ENCODE data around the gene CORO7.

CORO7 gene

GRCh38 chr16:4426722-4427372, 10.5 kb upstream of the CORO7 start:
- peak overlapping the region; percentile 84 for H3K4me3 ChIP-seq (ENCODE audit: low read depth, low read length)
- TF ChIP-seq CTCF (IDR thresholded peaks at IDR 0.05; ENCODE audit: low read depth, low read length): no peak

- TF ChIP-seq CTCF (IDR thresholded peaks at IDR 0.05; ENCODE audit: low read depth, low read length): no peak
Measured at GRCh38 chr16:4426021-4426684, 9.8 kb upstream of the CORO7 start.

GRCh38 chr16:4425378-4426020, 9.1 kb upstream of the CORO7 start, which contains the start of gene DNAJA3:
DNAJA3 (plus strand) TSS chr16:4425868; CDS start chr16:4425882, 14 bp downstream.
- H3K4me3 ChIP-seq (ENCODE audit: low read depth, low read length): peak within 1 kb of the TSS; percentile 84
- TF ChIP-seq CTCF (IDR thresholded peaks at IDR 0.05; ENCODE audit: low read depth, low read length): no peak

More at GRCh38 chr16:4426021-4426684, 9.8 kb upstream of the CORO7 start:
- peak overlapping the region; percentile 84 for H3K4me3 ChIP-seq (ENCODE audit: low read depth, low read length)

- no peak for TF ChIP-seq CTCF (IDR thresholded peaks at IDR 0.05; ENCODE audit: low read depth, low read length)
- H3K4me3 ChIP-seq (ENCODE audit: low read depth, low read length): no peak overlapping the region
Measured at GRCh38 chr16:4420505-4421105, 4.2 kb upstream of the CORO7 start.

- no peak for TF ChIP-seq CTCF (IDR thresholded peaks at IDR 0.05; ENCODE audit: low read depth, low read length)
- H3K4me3 ChIP-seq (ENCODE audit: low read depth, low read length): no peak overlapping the region
Measured at GRCh38 chr16:4419402-4419959, 3.1 kb upstream of the CORO7 start.

- H3K4me3 ChIP-seq (ENCODE audit: low read depth, low read length): peak overlapping the region; percentile 84
- TF ChIP-seq CTCF (IDR thresholded peaks at IDR 0.05; ENCODE audit: low read depth, low read length): no peak
Measured at GRCh38 chr16:4415538-4416199, 727 bp downstream of the CORO7 start.
